ENCODE results near the gene DR1. TPM values are rescaled to one million over a fixed set of nuclear protein-coding genes. Genes with fewer than 3 reads are reported as not detected.

DR1 gene
- total RNA-seq, 4 donors from 2014 or later, result 22.1 to 44.9 (median 37.8) TPM

DNA sequence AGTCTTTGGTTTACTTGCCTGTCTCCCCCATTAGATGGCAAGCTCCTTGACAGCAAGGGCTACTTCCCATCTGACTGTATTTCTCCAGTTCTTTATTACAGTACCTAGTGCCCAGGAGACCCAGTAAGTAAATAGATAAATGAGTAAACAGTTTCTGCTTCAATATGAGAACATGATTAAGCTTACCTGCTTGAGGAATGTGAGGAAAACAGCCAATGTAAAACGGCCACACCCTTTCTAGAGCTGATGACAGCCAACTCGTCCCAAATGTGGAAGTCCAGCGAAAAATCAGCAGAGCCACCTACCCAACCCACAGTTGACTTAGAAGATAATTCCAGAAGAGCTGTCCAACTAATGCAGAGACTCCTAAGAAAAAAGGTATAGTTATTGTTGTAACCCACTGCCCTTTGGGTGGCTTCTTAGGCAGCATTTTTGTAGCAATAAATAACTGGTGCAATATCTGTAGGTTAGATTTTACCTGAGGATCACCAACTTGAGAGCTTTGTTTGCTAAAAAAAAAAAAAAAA, 6.5 kb upstream of the DR1 start:
- H3K4me3 ChIP-seq, result no peak overlapping the region
- no peaks in the 10 kb centered on the region for H3K27me3 ChIP-seq
- TF ChIP-seq, protein P1, sequence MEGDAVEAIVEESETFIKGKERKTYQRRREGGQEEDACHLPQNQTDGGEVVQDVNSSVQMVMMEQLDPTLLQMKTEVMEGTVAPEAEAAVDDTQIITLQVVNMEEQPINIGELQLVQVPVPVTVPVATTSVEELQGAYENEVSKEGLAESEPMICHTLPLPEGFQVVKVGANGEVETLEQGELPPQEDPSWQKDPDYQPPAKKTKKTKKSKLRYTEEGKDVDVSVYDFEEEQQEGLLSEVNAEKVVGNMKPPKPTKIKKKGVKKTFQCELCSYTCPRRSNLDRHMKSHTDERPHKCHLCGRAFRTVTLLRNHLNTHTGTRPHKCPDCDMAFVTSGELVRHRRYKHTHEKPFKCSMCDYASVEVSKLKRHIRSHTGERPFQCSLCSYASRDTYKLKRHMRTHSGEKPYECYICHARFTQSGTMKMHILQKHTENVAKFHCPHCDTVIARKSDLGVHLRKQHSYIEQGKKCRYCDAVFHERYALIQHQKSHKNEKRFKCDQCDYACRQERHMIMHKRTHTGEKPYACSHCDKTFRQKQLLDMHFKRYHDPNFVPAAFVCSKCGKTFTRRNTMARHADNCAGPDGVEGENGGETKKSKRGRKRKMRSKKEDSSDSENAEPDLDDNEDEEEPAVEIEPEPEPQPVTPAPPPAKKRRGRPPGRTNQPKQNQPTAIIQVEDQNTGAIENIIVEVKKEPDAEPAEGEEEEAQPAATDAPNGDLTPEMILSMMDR (IDR thresholded peaks at IDR 0.05), result no peak
- no peak for TF ChIP-seq POLR2A (IDR thresholded peaks at IDR 0.05)
- H3K27ac ChIP-seq, result no peak overlapping the region
- H3K4me1 ChIP-seq, result peaks cover 0 to 32% (median 0%) of the 10 kb centered on the region in 3 donors
- WGBS, 2 donors, result 38 to 43% methylated on average over 2 of the region's 3 CpGs
- no peak for DNase-seq
- intact Hi-C loops (cut with DNase I), result no loop called here
- no peaks in the 10 kb centered on the region for H3K9me3 ChIP-seq
- peaks cover 0 to 25% (median 0%) of the 10 kb centered on the region in 3 donors for H3K36me3 ChIP-seq

DNA sequence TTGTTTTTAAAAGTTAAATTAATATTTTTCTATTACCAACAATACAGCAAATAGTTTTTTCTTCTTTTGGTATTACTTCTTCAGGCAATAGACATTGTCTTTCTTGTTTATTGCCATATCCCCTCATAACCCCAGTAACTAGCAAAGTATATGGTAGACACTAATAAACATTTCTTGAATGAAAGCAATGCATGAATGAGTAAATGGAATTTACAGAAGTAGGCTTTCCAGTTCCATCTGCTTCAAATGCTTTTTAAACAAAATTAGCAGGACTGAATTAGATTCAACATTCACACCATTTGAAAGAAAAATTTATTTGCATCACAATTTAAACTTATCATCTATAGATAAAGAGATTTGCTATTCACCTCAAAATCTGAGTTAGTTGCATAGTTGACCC, 5.6 kb upstream of the DR1 start:
- Histone ChIP-seq H3K4me3 (no peak overlapping the region), H3K27me3 (no peaks in the 10 kb centered on the region), H3K27ac (no peak overlapping the region), H3K36me3 (peaks cover 0 to 25% (median 0%) of the 10 kb centered on the region in 3 donors), H3K9me3 (no peaks in the 10 kb centered on the region), H3K4me1 (peaks cover 0 to 41% (median 0%) of the 10 kb centered on the region in 3 donors)
- TF ChIP-seq POLR2A (IDR thresholded peaks at IDR 0.05), result no peak
- TF ChIP-seq, protein P1 (IDR thresholded peaks at IDR 0.05), result no peak
- intact Hi-C loops (cut with DNase I), result no loop called here
- DNase-seq, result no peak

DNA sequence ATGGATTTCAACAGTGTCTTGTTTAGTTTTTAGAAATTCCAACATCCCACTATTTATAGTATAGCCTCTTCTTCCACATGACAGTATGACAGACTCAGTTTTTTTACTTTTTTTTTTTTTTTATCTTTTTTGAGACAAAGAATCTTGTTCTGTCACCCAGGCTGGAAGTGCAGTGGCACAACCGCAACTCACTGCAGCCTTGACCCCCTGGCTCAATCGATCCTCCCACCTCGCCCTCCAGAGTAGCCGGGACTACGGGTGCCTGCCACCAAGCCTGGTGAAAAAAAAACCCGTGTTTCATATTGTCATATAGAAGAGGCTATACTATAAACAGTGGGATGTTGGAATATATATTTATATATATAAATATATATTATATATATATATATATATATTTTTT, 1.2 kb upstream of the DR1 start:
- Histone ChIP-seq H3K27ac (no peak overlapping the region), H3K9me3 (no peaks in the 10 kb centered on the region), H3K4me3 (no peak overlapping the region), H3K27me3 (no peaks in the 10 kb centered on the region), H3K4me1 (peaks cover 0 to 57% (median 4%) of the 10 kb centered on the region in 3 donors), H3K36me3 (peaks cover 0 to under 1% (median 0%) of the 10 kb centered on the region in 3 donors)
- DNase-seq, result no peak
- intact Hi-C loops (cut with DNase I), result no loop called here
- TF ChIP-seq POLR2A (IDR thresholded peaks at IDR 0.05), result no peak
- TF ChIP-seq, protein P1 (IDR thresholded peaks at IDR 0.05), result no peak
- 90 to 93% methylated on average over 6 of the region's 6 CpGs for WGBS, 2 donors

DNA sequence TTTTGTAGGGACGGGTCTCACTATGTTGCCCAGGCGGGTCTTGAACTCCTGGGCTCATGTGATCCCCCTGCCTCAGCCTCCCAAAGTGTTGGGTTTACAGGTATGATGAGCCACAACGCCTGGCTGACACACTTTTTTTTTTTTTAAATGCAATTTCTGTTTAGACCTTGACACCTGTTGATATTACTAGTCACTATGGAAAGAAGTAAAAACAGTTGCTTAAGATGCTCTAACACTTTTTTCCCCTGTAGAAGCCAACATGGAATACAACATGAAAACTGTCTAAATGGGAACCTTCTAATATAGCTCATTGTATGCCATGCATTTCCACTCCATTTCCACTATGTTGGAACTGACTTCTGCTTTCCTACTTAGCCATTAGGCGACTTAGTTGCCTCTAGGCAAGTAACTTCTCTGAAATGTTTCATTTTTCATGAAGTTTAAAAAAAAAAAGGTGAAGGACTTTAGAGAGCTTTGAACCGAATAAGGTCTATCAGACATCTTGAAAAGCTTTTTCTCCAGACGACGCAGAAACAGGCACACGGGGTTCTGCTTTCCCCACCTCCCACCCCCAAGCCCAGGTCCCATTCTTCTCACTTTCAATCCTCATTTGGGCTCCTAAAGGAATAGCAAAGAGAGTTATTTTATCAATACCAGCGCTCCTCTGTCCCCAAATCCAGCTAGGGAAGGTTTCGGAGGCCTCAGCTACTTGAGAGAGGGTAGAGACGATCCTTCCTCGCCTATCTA, 648 bp upstream of the DR1 start:
- no peaks in the 10 kb centered on the region for H3K36me3 ChIP-seq
- 11 to 17% methylated on average over 11 of the region's 12 CpGs for WGBS, 2 donors
- intact Hi-C loops (cut with DNase I), result no loop called here

More for the DNA sequence above, 648 bp upstream of the DR1 start:
- Histone ChIP-seq H3K4me3 (peak overlapping the region; percentile 77 to 98 (median 88)), H3K9me3 (no peaks in the 10 kb centered on the region), H3K27me3 (no peaks in the 10 kb centered on the region), H3K4me1 (peaks cover 4 to 62% (median 8%) of the 10 kb centered on the region in 3 donors), H3K27ac (peak overlapping the region; percentile 96 to 98 (median 96))
- TF ChIP-seq POLR2A (IDR thresholded peaks at IDR 0.05), result no peak
- TF ChIP-seq, protein P1 (IDR thresholded peaks at IDR 0.05), result no peak
- DNase-seq, result no peak

All from esophagus squamous epithelium (tissue), 5 donors.